Mammary epithelial cell (primary cell): ENCODE measurements around the gene HACL1.

ENCODE experiments used
- CTCF ChIP-seq, 2 donors: IDR thresholded peaks in 1 of 2; conservative IDR thresholded peaks in 1 of 2; 2 replicates each; pipeline ENCODE4 v1.5.1; 2011 to 2012; ENCODE audit warnings: inconsistent platforms in 2 of 2, low read length in 2 of 2, mild to moderate bottlenecking in 2 of 2, control low read depth in 1 of 2, low read depth in 1 of 2; ENCODE audit not compliant: insufficient read depth in 1 of 2; ENCODE audit errors: extremely low read depth in 1 of 2
- EZH2 ChIP-seq: IDR thresholded peaks from 2 replicates; pipeline ENCODE4 v1.6.1; 2012; ENCODE audit warnings: low read length, inconsistent platforms, borderline replicate concordance

- no peak for TF ChIP-seq CTCF (conservative IDR thresholded peaks at IDR 0.05 in 1 of 2, IDR thresholded peaks at IDR 0.05 in 1 of 2; ENCODE audit: extremely low read depth in 1 of 2, insufficient read depth in 1 of 2, low read depth in 1 of 2, low read length in 2 of 2)
- no peak for TF ChIP-seq EZH2
These were observed 79.8 kb downstream of the HACL1 start, which contains the start of gene COLQ for GRCh38 chr3:15521573-15521965.
